Gastrocnemius medialis (tissue), 4 donors: ENCODE measurements around the gene SELENOF. TPM values are rescaled to one million over a fixed set of nuclear protein-coding genes. Genes with fewer than 3 reads are reported as not detected.

ENCODE experiments used
- ATAC-seq, 2 donors: fragments of 150-250 bp; one replicate each; pipeline ENCODE4 v1.9.1; 2016
- DNase-seq, 2 donors: peaks; one replicate each; pipeline ENCODE4 v3.0.0-alpha.2; 2019
- H3K27ac ChIP-seq, 4 donors: fragments of 200-600 bp; sonication (generic); 1 replicate in 1 of 4; 2 replicates in 3 of 4; pipeline ENCODE4 v1.5.1; 2016 to 2018; ENCODE audit warnings: mild to moderate bottlenecking in 2 of 4, moderate library complexity in 1 of 4
- H3K27me3 ChIP-seq, 3 donors: fragments of 200-600 bp; sonication (generic) in 2 of 3; 1 replicate in 1 of 3; 2 replicates in 2 of 3; pipeline versions ENCODE4 v1.5.1 to v1.6.0; 2016 to 2019; ENCODE audit warnings: mild to moderate bottlenecking in 1 of 3, moderate library complexity in 1 of 3
- H3K36me3 ChIP-seq, 2 donors: fragments of 200-600 bp; sonication (generic) in 1 of 2; one replicate each; pipeline ENCODE4 v1.5.1; 2017 to 2018
- H3K4me1 ChIP-seq, 2 donors: fragments of 200-600 bp; sonication (generic) in 1 of 2; one replicate each; pipeline ENCODE4 v1.5.1; 2016 to 2017; ENCODE audit warnings: mild to moderate bottlenecking in 2 of 2
- H3K4me3 ChIP-seq, 4 donors: fragments of 200-600 bp; sonication (generic) in 3 of 4; 1 replicate in 1 of 4; 2 replicates in 3 of 4; pipeline ENCODE4 v1.5.1; 2016 to 2019; ENCODE audit warnings: mild to moderate bottlenecking in 2 of 4
- H3K9me3 ChIP-seq, 3 donors: fragments of 200-600 bp; sonication (generic) in 2 of 3; 1 replicate in 1 of 3; 2 replicates in 2 of 3; pipeline ENCODE4 v1.5.1; 2016 to 2019
- POLR2A ChIP-seq, 2 donors: fragments of 450-650 bp; IDR thresholded peaks; one replicate each; pipeline ENCODE4 v1.6.1; 2017; ENCODE audit warnings: antibody characterized with exemption in 2 of 2, mild to moderate bottlenecking in 2 of 2, moderate library complexity in 2 of 2
- in situ Hi-C, 4 donors: fragments of 200-750 bp; cut with MboI; loops; one replicate each; pipeline versions ENCODE4 v1.15.0 to v1.8.0; 2017; ENCODE audit warnings: low sequenced_read_pairs in 4 of 4
- intact Hi-C: fragments of 100-400 bp; cut with DNase I; formaldehyde crosslinking; loops from one replicate; pipeline ENCODE4 v1.15.1; 2023; ENCODE audit warnings: low total_unique reads
- total RNA-seq, 4 donors: library from RNA; depleted of rRNA; stranded (reverse); fragments of >200 nt; gene quantifications; one replicate each; pipeline versions ENCODE4 v1.1.0 to v1.2.3, GENCODE V29; 2016
- TF ChIP-seq, protein P1 (sequence below), 5 experiments: fragments of 450-650 bp in 3 of 5; fragments of 200-600 bp in 2 of 5; sonication (generic) in 2 of 5; IDR thresholded peaks in 4 of 5; conservative IDR thresholded peaks in 1 of 5; 1 replicate in 4 of 5; 2 replicates in 1 of 5; pipeline ENCODE4 v1.5.1; 2016 to 2019; ENCODE audit warnings: antibody characterized with exemption in 5 of 5, mild to moderate bottlenecking in 3 of 5, moderate library complexity in 3 of 5

Gene SELENOF
- total RNA-seq, 4 donors from 2014 or later, result 41.3 to 66.8 (median 47.2) TPM

GRCh38 chr1:86852289-86852688 is 61.6 kb downstream of the SELENOF start:
- ATAC-seq, result no peak
- TF ChIP-seq POLR2A (IDR thresholded peaks at IDR 0.05), result no peak
- TF ChIP-seq, protein P1, sequence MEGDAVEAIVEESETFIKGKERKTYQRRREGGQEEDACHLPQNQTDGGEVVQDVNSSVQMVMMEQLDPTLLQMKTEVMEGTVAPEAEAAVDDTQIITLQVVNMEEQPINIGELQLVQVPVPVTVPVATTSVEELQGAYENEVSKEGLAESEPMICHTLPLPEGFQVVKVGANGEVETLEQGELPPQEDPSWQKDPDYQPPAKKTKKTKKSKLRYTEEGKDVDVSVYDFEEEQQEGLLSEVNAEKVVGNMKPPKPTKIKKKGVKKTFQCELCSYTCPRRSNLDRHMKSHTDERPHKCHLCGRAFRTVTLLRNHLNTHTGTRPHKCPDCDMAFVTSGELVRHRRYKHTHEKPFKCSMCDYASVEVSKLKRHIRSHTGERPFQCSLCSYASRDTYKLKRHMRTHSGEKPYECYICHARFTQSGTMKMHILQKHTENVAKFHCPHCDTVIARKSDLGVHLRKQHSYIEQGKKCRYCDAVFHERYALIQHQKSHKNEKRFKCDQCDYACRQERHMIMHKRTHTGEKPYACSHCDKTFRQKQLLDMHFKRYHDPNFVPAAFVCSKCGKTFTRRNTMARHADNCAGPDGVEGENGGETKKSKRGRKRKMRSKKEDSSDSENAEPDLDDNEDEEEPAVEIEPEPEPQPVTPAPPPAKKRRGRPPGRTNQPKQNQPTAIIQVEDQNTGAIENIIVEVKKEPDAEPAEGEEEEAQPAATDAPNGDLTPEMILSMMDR (IDR thresholded peaks at IDR 0.05 in 4 of 5, conservative IDR thresholded peaks at IDR 0.05 in 1 of 5), result no peak
- Histone ChIP-seq H3K4me3 (no peak overlapping the region), H3K36me3 (no peaks in the 10 kb centered on the region), H3K4me1 (no peaks in the 10 kb centered on the region), H3K27ac (no peak overlapping the region), H3K9me3 (no peaks in the 10 kb centered on the region), H3K27me3 (no peaks in the 10 kb centered on the region)
- DNase-seq, result no peak
- intact Hi-C loops, result no loop called here
- in situ Hi-C loops, result loop anchor here in 1 of 4 donors (10.0 kb wide), 1 partner anchor 103 kb away; no protein-coding TSS in a partner anchor

DNA sequence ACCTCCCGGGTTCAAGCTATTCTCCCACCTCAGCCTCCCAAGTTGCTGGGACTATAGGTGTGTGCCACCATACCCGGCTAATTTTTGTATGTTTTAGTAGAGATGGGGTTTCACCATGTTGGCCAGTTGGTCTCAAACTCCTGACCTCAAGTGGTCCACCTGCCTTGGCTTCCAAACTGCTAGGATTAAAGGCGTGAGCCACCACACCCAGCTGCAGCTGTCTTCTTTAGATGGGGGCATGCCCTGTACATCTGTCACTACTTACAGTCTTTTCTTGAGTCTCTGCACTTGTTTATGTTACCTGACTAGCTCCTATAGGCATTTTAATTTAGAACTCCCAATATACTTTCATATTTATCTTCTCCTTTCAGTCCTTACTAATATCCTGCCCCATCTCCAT is 64.2 kb downstream of the SELENOF start:
- ATAC-seq (no peak), DNase-seq (no peak)
- no peaks in the 10 kb centered on the region for H3K9me3 ChIP-seq
- no peak for TF ChIP-seq POLR2A (IDR thresholded peaks at IDR 0.05)
- in situ Hi-C loops, result loop anchor here (10.0 to 25.0 kb wide), 2 partner anchors 105 to 113 kb away; no protein-coding TSS in a partner anchor
- intact Hi-C loops, result no loop called here
- no peaks in the 10 kb centered on the region for H3K36me3 ChIP-seq
- no peaks in the 10 kb centered on the region for H3K4me1 ChIP-seq
- H3K4me3 ChIP-seq, result no peak overlapping the region
- no peak overlapping the region for H3K27ac ChIP-seq
- no peaks in the 10 kb centered on the region for H3K27me3 ChIP-seq

GRCh38 chr1:86848654-86849053 is 65.3 kb downstream of the SELENOF start:
- no peak for DNase-seq
- no peaks in the 10 kb centered on the region for H3K9me3 ChIP-seq
- H3K4me3 ChIP-seq, result no peak overlapping the region
- ATAC-seq, result no peak
- TF ChIP-seq, protein P1 (IDR thresholded peaks at IDR 0.05 in 4 of 5, conservative IDR thresholded peaks at IDR 0.05 in 1 of 5), result no peak
- no peak for TF ChIP-seq POLR2A (IDR thresholded peaks at IDR 0.05)
- H3K27ac ChIP-seq, result no peak overlapping the region
- in situ Hi-C loops (loop anchor here in 3 of 4 donors (25.0 kb wide), 1 partner anchor 114 kb away; no protein-coding TSS in a partner anchor), intact Hi-C loops (no loop called here)
- no peaks in the 10 kb centered on the region for H3K4me1 ChIP-seq
- H3K36me3 ChIP-seq, result no peaks in the 10 kb centered on the region
- no peaks in the 10 kb centered on the region for H3K27me3 ChIP-seq

- Histone ChIP-seq H3K36me3 (no peaks in the 10 kb centered on the region), H3K9me3 (no peaks in the 10 kb centered on the region), H3K27me3 (no peaks in the 10 kb centered on the region), H3K27ac (no peak overlapping the region), H3K4me3 (no peak overlapping the region), H3K4me1 (no peaks in the 10 kb centered on the region)
- in situ Hi-C loops, result loop anchor here in 3 of 4 donors (25.0 kb wide), 1 partner anchor 116 kb away; no protein-coding TSS in a partner anchor
- ATAC-seq, result no peak
- TF ChIP-seq, protein P1 (IDR thresholded peaks at IDR 0.05 in 4 of 5, conservative IDR thresholded peaks at IDR 0.05 in 1 of 5), result no peak
- TF ChIP-seq POLR2A (IDR thresholded peaks at IDR 0.05), result no peak
- DNase-seq, result no peak
- intact Hi-C loops, result no loop called here
These were observed 67.7 kb downstream of the SELENOF start for GRCh38 chr1:86846164-86846647.

GRCh38 chr1:86845514-86845913 is 68.4 kb downstream of the SELENOF start:
- H3K4me1 ChIP-seq, result no peaks in the 10 kb centered on the region
- no peaks in the 10 kb centered on the region for H3K36me3 ChIP-seq
- H3K9me3 ChIP-seq, result no peaks in the 10 kb centered on the region
- DNase-seq (no peak), ATAC-seq (no peak)
- H3K27ac ChIP-seq, result no peak overlapping the region
- no peaks in the 10 kb centered on the region for H3K27me3 ChIP-seq
- intact Hi-C loops, result no loop called here
- TF ChIP-seq, protein P1 (IDR thresholded peaks at IDR 0.05 in 4 of 5, conservative IDR thresholded peaks at IDR 0.05 in 1 of 5), result no peak
- no peak for TF ChIP-seq POLR2A (IDR thresholded peaks at IDR 0.05)
- in situ Hi-C loops, result loop anchor here in 3 of 4 donors (25.0 kb wide), 1 partner anchor 117 kb away; no protein-coding TSS in a partner anchor
- H3K4me3 ChIP-seq, result no peak overlapping the region
